NCI-H1694 treated with DMSO at 0.1 percent for 48 hours (cell line): ENCODE measurements around the gene ZGPAT.
A peak's percentile ranks its signal among the peaks of the same experiment; 100 is the strongest.
"Not testable (repeated sequence)": the region's sequence is repeated elsewhere in the genome, so short reads cannot be mapped to it uniquely, and the experiment has no call there.

ENCODE experiments used
- DNase-seq: peaks from one replicate; lab custom pipeline; 2025; lab: John Stamatoyannopoulos, UW

The ZGPAT gene

GRCh38 chr20:63703471-63703975 is 4.3 kb upstream of the ZGPAT start:
- DNase-seq = no peak

- no peak for DNase-seq
Observed at GRCh38 chr20:63703976-63704748, 3.7 kb upstream of the ZGPAT start.

- no peak for DNase-seq
Observed at GRCh38 chr20:63704749-63705117, 3.1 kb upstream of the ZGPAT start.

GRCh38 chr20:63705232-63706026 is 2.4 kb upstream of the ZGPAT start:
- DNase-seq = no peak

GRCh38 chr20:63706027-63706695 is 1.7 kb upstream of the ZGPAT start:
- no peak for DNase-seq

GRCh38 chr20:63706852-63707557 is 834 bp upstream of the ZGPAT start:
- peak; percentile 11 for DNase-seq

GRCh38 chr20:63708301-63709148 is 686 bp downstream of the ZGPAT start:
- DNase-seq = no peak

- DNase-seq = no peak
Observed at GRCh38 chr20:63709149-63709527, 1.3 kb downstream of the ZGPAT start.

GRCh38 chr20:63711085-63711645 is 3.3 kb downstream of the ZGPAT start:
- DNase-seq = no peak

- DNase-seq = no peak
Observed at GRCh38 chr20:63712191-63712590, 4.4 kb downstream of the ZGPAT start.

- no peak for DNase-seq
Observed at GRCh38 chr20:63714858-63715257, 7.0 kb downstream of the ZGPAT start.

GRCh38 chr20:63718996-63719395 is 11.2 kb downstream of the ZGPAT start:
- DNase-seq = no peak

GRCh38 chr20:63722967-63723622 is 15.3 kb downstream of the ZGPAT start:
- not testable (repeated sequence) for DNase-seq

GRCh38 chr20:63730189-63730733 is 22.4 kb downstream of the ZGPAT start:
- DNase-seq = not testable (repeated sequence)

- DNase-seq = no peak
Observed at GRCh38 chr20:63731410-63731809, 23.6 kb downstream of the ZGPAT start.

GRCh38 chr20:63732118-63733095 is 24.6 kb downstream of the ZGPAT start:
- DNase-seq = no peak

- no peak for DNase-seq
Observed at GRCh38 chr20:63733117-63733516, 25.3 kb downstream of the ZGPAT start.

- no peak for DNase-seq
Observed at GRCh38 chr20:63733579-63734081, 25.8 kb downstream of the ZGPAT start.
